ENCODE results near the gene PCDHGC3. TPM values are rescaled to one million over a fixed set of nuclear protein-coding genes. Genes with fewer than 3 reads are reported as not detected.

The PCDHGC3 gene
- total and polyA plus RNA-seq, 2 of the 8 experiments (the other 6 are each of a cell fraction or from before 2014, with no cell fraction given): 4.7 to 18.6 TPM

DNA sequence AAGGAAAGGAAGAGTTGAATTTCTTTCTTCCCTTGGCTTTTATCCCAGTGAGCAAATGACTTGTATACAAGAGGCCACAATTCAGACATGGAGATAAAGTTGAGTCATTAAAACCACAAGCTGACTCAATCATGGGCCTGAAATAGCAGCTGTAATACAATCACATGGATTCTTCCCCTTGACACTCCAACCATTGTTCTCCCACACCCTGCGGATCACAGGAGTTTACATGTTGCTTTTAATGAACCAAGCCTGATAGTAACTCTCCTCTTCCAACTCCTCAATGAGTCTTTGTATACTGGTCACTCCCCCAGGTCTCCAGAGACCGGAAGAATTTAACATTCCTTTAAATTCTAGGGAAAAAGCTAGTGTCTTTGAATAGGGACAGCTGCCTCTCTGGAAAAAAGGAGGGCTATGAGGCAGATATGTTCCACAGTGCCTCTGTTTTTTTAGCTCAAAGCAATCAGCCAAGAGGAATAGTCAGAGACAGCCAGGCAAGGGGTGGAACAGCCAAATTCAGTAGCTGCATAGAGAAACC is 45.5 kb downstream of the PCDHGC3 start (continued):
- TF ChIP-seq SIRT6 (IDR thresholded peaks at IDR 0.05; ENCODE audit: low read length): no peak
- TF ChIP-seq CBX5 (IDR thresholded peaks at IDR 0.05; ENCODE audit: low read depth, low read length): no peak
- TF ChIP-seq HDAC2 (IDR thresholded peaks at IDR 0.05; ENCODE audit: borderline replicate concordance in 1 of 2, low read depth in 2 of 2, low read length in 2 of 2): no peak
- no peak for TF ChIP-seq JUND (IDR thresholded peaks at IDR 0.05; ENCODE audit: low read length)
- TF ChIP-seq CTBP2 (IDR thresholded peaks at IDR 0.05; ENCODE audit: borderline replicate concordance, insufficient read depth, insufficient read length, low read length): no peak
- TF ChIP-seq, protein P1, sequence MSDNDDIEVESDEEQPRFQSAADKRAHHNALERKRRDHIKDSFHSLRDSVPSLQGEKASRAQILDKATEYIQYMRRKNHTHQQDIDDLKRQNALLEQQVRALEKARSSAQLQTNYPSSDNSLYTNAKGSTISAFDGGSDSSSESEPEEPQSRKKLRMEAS (IDR thresholded peaks at IDR 0.05): no peak
- no peak for TF ChIP-seq NANOG (IDR thresholded peaks at IDR 0.05; ENCODE audit: insufficient read depth, low read depth, low read length, poor library complexity, severe bottlenecking)
- TF ChIP-seq JUN (IDR thresholded peaks at IDR 0.05; ENCODE audit: low read depth, low read length): no peak
